ENCODE data around the gene TXNDC15.
"Not testable (repeated sequence)": the region's sequence is repeated elsewhere in the genome, so short reads cannot be mapped to it uniquely, and the experiment has no call there.

Gene TXNDC15

GRCh38 chr5:134877159-134877558 lies 3.0 kb downstream of the TXNDC15 start:
- TF ChIP-seq ZNF70 (CRISPR knock-in tag; IDR thresholded peaks at IDR 0.05) (no peak), ESRRG (CRISPR knock-in tag; IDR thresholded peaks at IDR 0.05) (no peak), CSDC2 (CRISPR knock-in tag; IDR thresholded peaks at IDR 0.05) (no peak), ZNF565 (CRISPR knock-in tag; conservative IDR thresholded peaks at IDR 0.05; ENCODE audit: low read depth) (no peak), SNAI2 (CRISPR knock-in tag; IDR thresholded peaks at IDR 0.05) (no peak), CSRNP3 (CRISPR knock-in tag; IDR thresholded peaks at IDR 0.05) (no peak), TCF4 (CRISPR knock-in tag; IDR thresholded peaks at IDR 0.05; ENCODE audit: borderline replicate concordance) (no peak), ZC3H10 (CRISPR knock-in tag; IDR thresholded peaks at IDR 0.05) (no peak), POU6F1 (CRISPR knock-in tag; IDR thresholded peaks at IDR 0.05; ENCODE audit: borderline replicate concordance, low read depth) (no peak), BACH2 (CRISPR knock-in tag; IDR thresholded peaks at IDR 0.05; ENCODE audit: borderline replicate concordance) (no peak), PPARA (CRISPR knock-in tag; IDR thresholded peaks at IDR 0.05; ENCODE audit: borderline replicate concordance) (no peak), ISL1 (CRISPR knock-in tag; IDR thresholded peaks at IDR 0.05) (no peak), TOX (CRISPR knock-in tag; IDR thresholded peaks at IDR 0.05; ENCODE audit: borderline replicate concordance) (no peak), ZFP3 (CRISPR knock-in tag; IDR thresholded peaks at IDR 0.05) (no peak), CREB5 (CRISPR knock-in tag; IDR thresholded peaks at IDR 0.05; ENCODE audit: low read depth) (no peak), GLIS3 (CRISPR knock-in tag; IDR thresholded peaks at IDR 0.05) (no peak), RARB (CRISPR knock-in tag; IDR thresholded peaks at IDR 0.05) (no peak)
- no peak for ATAC-seq

- TF ChIP-seq ZNF70 (CRISPR knock-in tag; IDR thresholded peaks at IDR 0.05) (no peak), POU6F1 (CRISPR knock-in tag; IDR thresholded peaks at IDR 0.05; ENCODE audit: borderline replicate concordance, low read depth) (no peak), PATZ1 (CRISPR knock-in tag; IDR thresholded peaks at IDR 0.05; ENCODE audit: borderline replicate concordance) (no peak), ZNF565 (CRISPR knock-in tag; conservative IDR thresholded peaks at IDR 0.05; ENCODE audit: low read depth) (no peak), ZFP30 (CRISPR knock-in tag; IDR thresholded peaks at IDR 0.05) (no peak), BACH2 (CRISPR knock-in tag; IDR thresholded peaks at IDR 0.05; ENCODE audit: borderline replicate concordance) (no peak), ZNF8 (CRISPR knock-in tag; IDR thresholded peaks at IDR 0.05) (no peak), CREB5 (CRISPR knock-in tag; IDR thresholded peaks at IDR 0.05; ENCODE audit: low read depth) (no peak), OSR1 (CRISPR knock-in tag; IDR thresholded peaks at IDR 0.05) (no peak)
- no peak for ATAC-seq
Observed at GRCh38 chr5:134878403-134878802, 4.2 kb downstream of the TXNDC15 start.

- TF ChIP-seq TCF4 (CRISPR knock-in tag; IDR thresholded peaks at IDR 0.05; ENCODE audit: borderline replicate concordance): no peak
- TF ChIP-seq ZFP3 (CRISPR knock-in tag; IDR thresholded peaks at IDR 0.05): no peak
- TF ChIP-seq ZNF8 (CRISPR knock-in tag; IDR thresholded peaks at IDR 0.05): no peak
- no peak for TF ChIP-seq CSDC2 (CRISPR knock-in tag; IDR thresholded peaks at IDR 0.05)
- no peak for TF ChIP-seq CREB5 (CRISPR knock-in tag; IDR thresholded peaks at IDR 0.05; ENCODE audit: low read depth)
- no peak for TF ChIP-seq ZNF565 (CRISPR knock-in tag; conservative IDR thresholded peaks at IDR 0.05; ENCODE audit: low read depth)
- no peak for TF ChIP-seq GLIS3 (CRISPR knock-in tag; IDR thresholded peaks at IDR 0.05)
- TF ChIP-seq ZC3H10 (CRISPR knock-in tag; IDR thresholded peaks at IDR 0.05): no peak
- TF ChIP-seq ARNTL (CRISPR knock-in tag; IDR thresholded peaks at IDR 0.05; ENCODE audit: borderline replicate concordance, low read depth): no peak
- no peak for ATAC-seq
Observed at GRCh38 chr5:134879456-134879855, 5.3 kb downstream of the TXNDC15 start.

GRCh38 chr5:134880937-134881336 lies 6.8 kb downstream of the TXNDC15 start:
- ATAC-seq: not testable (repeated sequence)

GRCh38 chr5:134881711-134882110 lies 7.5 kb downstream of the TXNDC15 start:
- ATAC-seq: not testable (repeated sequence)
